HG02885 (cell line): Measurements from ENCODE around the gene DCDC2C.

Experiments used
- ATAC-seq: cut with Tn5 transposase; IDR thresholded peaks from one replicate; pipeline ENCODE4 v1.9.1; 2021; ENCODE audit warnings: mild to moderate bottlenecking; ENCODE audit not compliant: unreplicated experiment, poor library complexity

The DCDC2C gene

DNA sequence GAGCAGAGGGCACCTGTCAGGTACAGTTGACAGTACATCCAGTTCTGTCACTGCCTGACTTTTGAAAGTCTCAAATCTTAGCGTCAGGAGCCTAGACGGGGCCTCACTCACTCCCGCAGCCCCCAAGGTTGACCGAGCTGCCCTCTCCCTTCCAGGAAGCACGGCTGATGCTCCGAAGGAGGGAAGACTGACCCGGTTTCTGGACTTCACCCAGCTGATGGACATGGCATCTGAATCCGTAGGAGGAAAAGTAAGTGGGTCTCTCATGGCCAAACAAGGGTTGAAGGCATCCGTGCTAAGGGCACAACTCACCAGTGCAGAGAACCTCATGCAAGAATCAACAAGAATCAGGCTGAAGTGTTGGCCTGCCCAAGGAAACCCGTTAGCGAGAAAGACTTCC lies 32.4 kb upstream of the DCDC2C start:
- no peak for ATAC-seq

DNA sequence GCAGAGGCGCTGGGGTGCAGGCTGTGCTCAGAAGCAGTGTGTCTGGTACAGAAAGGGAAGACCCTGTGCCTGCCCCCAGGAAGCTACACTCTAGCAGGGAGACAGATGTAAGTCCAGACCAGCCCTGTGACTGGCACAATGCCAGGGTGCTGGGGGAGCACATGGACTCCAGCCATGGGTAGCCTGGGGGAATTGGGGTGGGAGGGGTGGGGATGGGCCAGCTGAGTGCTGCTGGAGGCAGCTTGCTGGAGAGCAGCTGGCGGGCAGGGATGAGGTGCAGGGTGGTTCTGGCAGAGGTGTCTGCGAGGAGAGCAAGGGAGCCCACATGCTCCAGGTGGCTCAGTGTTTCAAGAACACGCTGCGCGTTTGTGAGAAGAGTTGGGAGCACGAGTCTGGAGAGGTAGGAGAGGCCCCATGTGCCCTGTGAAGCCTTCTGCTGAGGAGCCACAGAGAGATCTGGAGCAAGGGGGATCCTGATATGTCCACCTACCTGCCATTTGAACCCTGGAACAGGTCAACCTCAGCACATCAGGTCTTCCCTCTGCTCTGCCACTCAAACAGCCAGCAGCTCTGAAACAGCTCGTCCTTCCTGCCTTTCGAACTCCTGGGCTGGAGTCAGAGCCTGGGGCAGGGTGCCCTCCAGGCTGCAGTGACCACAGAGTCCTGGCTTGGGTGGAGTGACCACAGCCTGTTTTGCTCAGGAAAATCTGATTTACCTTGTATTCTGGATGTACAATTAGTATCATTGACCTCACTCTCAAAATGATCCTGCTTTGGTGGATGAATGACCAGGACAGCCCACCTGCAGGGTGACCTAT lies 30.3 kb upstream of the DCDC2C start:
- no peak for ATAC-seq

DNA sequence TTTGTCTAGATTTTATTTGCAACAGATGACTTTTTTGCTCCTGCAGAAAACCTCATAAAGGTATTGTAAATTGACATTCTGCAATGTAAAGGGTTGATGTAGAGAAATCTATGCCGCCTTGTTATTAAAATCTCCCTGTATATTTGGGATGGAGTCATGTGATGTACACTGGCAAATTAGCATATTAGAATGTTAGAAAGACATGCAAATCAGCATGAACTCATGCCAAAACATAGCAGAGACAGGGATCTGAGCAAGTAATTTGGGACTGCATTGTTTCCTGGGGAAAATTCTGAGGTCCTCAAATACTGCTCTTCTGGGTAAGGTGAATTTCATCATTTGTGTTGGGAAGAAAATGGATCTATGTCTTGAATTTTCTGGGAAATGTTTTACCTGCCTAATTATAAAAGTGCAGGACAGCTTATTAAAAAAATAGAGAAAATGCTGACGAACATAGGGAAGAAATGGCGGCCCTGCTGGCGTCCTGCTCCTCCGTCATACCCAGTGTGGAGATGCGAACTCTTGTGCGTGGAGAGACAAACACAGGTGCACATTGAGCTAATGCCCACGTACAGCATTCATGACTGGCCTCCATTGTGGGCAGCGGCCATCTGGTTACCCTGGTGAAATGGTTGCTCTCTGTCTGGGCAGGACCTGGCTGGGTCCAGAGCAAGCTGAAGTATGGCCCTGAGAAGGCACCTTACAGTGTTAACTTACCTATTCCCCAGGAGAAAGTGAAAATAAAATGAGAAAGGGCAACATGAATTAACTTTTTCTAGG lies 29.1 kb upstream of the DCDC2C start:
- no peak for ATAC-seq

DNA sequence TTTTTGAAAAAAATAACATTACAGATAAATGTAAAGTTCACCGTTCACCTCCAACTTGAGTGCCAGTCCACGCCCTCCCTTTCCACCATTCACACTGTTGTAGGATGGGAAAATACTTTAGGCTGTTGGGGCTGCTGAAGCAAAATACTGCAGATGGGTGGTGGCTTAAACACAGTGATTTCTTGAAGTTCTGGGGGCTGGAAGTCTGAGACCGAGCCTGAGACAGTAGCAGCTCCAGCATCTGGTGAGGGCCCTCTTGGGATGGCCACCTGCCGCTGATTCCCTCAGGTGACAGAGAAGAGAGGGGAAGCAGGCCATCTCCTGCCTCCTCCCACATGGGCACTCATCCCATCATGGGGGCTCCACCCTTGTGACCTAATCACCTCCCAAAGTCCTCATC lies 27.7 kb upstream of the DCDC2C start:
- no peak for ATAC-seq

DNA sequence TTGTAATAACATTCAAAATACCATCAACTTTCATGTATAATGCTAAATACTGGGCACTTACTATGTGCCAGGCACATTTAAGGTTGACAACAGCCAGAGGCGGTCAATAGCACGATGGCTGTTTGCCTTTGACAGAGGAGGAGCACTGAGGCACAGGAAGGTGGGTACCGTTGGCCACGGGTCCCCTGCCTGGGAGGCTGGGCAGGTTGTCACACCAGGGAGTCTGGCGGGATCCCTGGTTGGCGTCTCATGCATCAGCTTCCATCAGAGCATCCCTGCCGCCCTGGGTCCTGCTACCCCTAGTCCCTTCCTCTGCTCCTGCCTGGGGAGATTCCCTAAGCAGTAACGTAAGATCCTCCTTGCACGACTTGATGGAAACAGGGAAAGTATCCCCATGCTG lies 25.9 kb upstream of the DCDC2C start:
- ATAC-seq = no peak

DNA sequence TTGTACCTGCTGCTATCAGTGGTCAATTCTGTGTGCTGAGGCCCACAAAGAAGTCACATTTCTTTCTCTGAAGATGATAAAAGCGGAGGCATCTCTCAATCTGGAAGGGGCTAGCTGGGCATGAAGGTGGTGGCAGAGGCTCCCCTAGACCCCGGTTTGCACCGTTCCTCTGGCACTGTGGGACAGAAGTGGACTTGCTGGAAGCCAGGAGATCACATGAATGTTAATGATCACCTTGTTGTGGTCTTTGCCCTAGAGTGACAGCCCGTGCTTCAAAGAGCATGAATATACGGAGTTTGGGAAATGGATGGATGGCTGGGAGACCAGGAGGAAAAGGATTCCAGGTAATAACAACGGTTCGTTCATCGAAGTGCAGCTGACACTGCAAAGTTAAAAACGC lies 25.2 kb upstream of the DCDC2C start:
- ATAC-seq = no peak

DNA sequence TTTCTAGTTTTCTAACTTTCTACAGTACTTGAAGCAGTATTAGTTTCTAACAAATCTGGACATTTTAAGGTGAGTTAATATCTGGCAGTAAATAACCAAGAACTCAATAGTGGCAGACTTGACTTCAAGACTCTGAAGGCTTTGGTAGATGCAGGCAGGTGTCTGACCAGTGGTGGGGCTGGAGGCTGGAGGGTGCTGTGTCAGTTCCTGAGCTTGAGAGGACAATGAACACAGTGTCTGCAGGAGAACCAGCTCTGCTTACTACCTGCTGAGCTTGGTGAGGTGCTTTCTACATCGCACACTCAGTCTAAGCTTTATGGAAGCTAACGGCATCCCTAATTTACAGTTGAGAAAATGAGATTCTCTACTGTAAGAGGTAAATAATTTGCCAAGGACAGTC lies 24.2 kb upstream of the DCDC2C start:
- ATAC-seq = no peak

DNA sequence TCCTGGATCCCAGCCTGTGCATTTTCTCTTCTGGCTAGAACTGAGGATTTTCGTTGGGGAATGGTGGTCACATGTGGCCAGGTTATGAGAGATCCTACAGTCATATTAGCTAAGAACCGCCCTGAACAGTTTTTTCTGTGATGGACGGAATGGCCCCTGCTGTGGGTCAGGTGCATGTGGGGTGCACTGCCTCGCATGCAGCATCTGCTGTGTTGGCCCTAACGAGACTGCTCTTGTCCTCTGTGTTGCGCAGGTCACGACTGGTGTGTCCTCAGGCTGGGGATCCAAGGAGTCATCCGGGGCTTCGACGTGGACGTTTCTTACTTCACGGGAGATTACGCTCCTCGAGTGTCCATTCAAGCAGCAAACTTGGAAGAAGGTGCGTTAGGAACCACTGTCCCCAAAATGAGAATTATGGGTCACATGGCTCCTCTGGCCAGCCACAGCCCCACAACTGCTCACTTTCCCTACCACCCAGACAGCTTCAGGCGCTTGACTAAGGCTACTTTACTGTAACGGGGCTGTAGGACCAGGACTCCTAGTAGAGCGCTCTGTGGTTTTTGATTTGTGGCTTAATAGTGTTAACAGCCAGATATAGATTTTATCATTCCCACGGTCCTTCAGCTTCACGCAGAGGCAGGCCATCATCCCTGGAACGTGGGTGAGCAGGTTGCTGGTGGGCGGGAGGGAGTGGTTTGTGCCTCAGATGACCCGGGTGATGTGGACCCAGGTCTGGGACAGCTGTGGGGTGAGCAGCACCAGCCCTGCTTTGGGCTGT lies 23.6 kb upstream of the DCDC2C start:
- no peak for ATAC-seq

DNA sequence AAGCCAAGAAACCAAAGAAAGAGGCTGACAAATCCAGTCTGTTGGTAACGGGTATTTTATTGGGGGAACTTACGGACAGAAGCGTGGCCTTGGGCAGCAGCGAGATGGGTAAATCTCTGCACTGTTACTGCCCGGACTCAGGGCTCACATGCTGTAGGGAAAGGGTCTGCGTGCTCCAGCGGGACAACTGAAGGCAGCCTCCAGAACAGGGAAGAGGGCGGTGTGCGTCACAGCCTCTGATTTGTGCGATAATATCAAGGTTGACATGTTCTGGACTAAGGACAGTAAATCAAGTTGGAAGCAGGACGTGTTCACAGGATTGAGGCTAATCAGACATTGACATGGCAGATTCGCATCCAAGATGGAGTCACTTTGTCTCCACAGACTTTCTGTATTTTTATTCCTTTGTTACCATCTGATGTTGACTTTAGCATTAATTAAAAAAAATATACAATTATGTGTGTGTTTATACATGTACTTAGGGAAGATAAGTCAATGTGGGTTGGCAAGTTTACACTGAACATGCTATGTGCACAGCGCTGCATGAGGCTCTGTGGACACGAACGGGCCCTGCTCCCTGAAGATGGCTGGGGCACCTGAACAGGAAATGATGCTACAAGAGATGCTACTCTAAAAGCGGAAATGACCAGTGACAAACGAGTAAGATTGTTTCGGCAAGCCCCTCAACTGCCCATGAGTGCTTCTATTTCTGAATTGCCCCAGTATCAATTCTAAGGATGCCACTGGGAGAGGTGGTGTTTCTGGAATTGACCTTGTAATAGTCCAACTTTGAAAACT lies 22.6 kb upstream of the DCDC2C start:
- ATAC-seq = peak; percentile 52

DNA sequence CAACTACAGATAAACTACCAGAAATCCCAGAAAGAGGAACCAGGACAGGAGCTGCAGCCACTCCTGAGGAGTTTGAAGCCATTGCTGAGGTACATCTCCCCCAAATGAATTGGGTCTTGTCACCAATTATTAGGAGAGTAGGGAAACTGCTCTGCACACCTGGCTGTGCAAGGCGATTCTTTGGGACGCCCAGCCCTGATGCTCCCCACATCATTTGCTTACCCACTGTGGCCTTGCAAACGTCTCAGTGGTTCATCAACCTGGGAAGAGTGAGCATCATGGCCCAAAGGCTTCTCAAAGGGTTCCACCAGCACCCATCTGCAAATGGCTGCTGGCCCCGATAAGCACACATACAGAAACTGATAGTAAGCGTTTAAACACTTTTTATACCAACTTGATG lies 21.8 kb upstream of the DCDC2C start:
- peak; percentile 43 for ATAC-seq

DNA sequence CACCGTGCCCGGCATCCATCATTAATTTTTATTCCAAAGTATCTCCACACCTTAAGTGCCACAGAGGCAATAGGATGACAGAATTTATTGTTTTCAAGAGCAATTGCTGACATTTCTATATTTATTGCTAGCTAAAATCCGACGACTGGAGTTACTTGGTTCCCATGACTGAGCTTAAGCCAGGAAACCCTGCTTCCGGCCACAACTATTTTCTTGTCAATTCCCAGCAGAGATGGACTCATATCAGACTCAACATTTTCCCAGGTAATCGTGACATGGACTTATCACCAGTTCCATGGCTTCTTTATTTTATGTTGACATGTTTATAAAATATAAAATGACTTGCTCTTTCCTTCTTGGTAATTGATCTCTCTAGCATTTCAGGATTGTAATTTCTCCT lies 20.6 kb upstream of the DCDC2C start:
- no peak for ATAC-seq

DNA sequence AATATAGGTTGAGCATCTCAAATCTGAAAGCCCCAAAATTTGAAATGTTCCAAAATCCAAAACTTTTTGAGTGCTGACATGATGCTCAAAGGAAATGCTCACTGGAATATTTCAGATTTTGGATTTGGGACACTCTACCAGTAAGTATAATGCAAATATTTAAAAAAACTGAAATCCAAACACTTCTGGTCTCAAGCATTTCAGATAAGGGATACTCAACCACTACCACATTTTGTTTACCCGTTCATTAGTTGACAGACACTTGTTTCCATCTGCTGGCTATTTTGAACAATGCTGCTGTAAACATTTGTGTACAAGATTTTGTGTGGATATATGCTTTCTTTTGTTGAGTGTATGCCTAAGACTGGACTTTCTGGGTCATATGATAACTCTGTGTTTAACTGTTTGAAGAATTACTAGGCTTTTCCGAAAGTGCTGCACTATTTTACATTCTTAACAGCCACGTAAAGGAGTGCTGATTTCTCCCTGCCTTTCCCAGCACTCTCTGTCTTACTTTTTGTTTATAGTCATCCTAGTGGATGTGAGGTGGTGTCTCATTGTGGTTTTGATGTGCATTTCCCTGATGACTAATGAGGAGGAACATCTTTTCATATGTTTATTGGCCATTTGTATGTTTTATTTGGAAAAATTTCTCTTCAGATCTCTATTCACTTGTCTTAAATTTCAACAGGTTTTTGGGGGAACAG lies 19.5 kb upstream of the DCDC2C start:
- no peak for ATAC-seq

DNA sequence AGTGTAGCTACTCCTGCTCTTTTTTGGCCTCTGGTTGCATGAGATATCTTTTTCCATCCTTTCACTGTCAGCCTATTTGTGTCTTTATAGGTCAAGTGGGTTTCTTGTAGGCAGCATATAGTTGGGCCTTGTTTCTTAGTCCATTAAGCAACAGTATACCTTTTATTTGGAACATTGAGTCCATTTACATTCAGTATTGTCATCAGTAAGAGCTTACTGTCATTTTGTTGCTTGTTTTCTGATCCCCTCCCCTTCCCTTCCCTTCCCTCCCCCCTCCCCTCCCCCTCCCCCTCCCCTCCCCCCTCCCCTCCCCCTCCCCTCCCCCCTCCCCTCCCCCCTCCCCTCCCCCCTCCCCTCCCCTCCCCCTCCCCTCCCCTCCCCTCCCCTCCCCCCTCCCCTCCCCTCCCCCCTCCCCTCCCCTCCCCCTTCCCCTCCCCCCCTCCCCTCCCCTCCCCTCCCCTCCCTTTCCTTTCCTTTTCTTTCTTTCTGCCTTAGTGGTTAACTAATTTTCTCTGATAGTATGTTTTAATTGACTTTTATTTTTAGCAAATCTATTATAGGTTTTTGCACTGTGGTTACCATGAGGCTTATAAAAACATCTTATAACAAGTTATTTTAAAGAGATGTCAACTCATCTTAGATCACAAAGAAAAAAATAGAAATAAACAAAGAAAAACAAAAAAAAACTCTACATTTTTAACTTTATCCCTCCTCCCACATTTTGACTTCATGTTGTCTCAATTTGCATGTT lies 13.2 kb upstream of the DCDC2C start:
- ATAC-seq = no peak

DNA sequence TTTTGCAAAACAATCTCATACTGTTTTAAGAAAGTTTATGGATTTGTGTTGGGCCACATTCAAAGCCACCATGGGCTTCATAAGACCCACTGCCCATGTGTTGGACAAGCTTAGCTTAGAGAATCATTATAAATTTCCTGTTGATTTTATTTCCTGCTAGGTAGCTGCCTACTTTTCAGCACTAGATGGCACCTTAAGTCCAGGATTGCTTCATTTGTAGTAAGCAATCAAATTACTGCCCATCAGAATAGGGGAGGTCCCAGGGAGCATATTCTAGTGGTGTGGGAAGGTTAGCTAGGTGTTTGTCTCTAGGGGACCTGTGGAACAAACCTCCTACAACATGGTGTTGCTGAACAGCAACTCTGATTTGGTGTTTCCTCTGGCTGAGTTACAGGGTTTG lies 11.0 kb upstream of the DCDC2C start:
- ATAC-seq = no peak

DNA sequence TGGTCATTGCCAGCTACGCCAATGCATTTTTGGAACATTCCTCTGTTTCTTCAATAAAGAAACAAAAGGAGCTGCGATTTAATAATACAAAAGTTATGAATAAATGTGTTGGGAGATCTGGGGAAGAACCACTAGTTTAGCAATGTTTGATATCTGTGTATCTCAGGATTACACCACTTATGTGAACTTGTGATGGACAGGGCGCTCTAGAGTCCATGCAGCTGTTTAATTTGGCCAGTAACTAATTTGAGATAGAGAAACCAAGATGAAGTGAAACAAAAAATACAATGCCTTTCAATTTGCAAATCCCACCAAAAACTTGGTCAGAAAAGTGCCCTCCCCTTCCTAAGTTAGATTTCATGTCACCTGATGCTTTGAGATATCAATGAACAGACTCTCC lies 6.8 kb upstream of the DCDC2C start:
- no peak for ATAC-seq

DNA sequence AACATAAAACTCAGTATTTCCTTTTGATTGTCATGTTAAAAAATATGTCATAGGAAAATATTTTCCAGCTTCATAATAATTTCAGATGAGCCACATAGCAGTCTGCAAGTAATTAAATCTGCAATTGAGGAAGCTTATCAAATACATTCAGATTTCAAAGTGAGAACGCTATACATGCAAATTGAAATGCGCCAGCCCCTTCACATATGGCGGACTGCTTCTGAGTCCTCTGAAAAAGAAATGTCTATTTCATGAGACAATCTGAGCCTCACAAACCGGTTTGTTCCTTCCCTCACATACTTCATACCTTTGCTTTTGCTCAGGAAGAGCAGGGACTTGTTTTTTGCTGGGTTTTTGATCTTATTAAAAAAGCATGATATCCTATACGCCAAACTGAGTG lies 2.3 kb upstream of the DCDC2C start:
- ATAC-seq = no peak

DNA sequence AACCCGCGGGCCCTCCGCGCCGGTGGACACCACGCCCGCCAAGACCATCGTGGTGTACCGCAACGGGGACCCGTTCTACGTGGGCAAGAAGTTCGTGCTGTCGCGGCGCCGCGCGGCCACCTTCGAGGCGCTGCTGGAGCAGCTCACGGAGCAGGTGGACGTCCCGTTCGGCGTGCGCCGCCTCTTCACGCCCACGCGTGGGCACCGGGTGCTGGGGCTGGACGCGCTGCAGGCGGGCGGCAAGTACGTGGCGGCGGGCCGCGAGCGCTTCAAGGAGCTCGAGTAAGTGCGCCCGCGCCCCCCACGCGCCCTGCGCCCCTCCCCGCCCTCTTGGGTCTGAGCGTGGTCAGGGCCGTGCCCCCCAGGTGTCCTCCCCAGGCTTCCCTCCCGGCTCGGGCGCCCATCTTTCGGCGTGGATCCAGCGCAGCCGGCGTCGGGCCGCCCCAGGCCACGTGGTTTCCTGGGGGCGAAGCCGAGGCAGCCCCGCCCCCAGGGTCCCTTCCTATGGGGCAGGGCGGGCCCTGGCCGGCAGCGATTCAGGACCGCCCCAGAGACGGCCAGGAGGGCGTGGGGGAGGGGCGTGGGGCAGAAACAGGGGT lies 481 bp downstream of the DCDC2C start:
- ATAC-seq = no peak

DNA sequence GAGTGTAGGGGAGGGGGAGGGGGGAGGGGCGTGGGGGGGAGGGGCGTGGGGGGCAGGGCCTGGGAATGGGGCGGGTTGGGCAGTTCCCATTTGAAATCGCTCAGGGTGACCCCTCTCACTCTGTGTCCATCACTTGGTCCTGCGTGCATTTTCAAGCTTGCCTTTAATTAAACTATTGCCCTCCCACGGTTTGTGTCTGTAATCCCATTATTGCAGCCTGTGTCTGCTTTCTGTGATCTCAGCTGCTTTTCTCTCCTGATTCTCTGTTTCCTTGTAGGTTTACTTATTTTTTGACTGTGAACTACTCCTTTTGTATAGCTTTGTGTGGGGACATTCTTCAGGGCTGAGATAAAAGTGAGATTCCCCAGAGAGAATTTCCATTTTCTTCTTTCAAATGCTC lies 1.3 kb downstream of the DCDC2C start:
- no peak for ATAC-seq

DNA sequence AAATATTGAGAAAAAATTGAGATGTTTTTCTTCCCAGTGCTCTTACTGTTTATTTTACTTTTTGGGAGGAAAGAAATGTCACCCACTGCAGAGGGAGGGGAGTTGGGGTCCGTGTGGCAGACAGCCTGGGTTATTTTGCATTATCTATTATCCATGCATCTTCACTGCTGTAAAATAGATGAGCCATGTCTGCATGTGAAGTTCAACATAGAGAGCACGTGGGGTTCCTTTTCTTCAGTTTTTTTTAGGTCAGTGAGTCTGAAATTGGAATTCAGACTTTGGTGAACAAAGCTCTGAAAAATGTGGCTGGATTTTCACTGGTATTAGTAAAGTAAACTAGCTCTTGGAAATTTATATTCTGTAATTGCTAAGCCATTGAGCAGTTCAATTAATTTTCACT lies 2.4 kb downstream of the DCDC2C start:
- no peak for ATAC-seq
